GM12892 (cell line): Measurements from ENCODE around the gene SPECC1.

ENCODE experiments used
- POLR2AphosphoS5 ChIP-seq: IDR thresholded peaks from 2 replicates; pipeline ENCODE4 v1.6.1; 2011; ENCODE audit warnings: low read depth, low read length, control low read depth
- TAF1 ChIP-seq: IDR thresholded peaks from 2 replicates; pipeline ENCODE4 v1.6.1; 2011; ENCODE audit warnings: low read depth, mild to moderate bottlenecking, control low read depth, low read length, borderline replicate concordance

DNA sequence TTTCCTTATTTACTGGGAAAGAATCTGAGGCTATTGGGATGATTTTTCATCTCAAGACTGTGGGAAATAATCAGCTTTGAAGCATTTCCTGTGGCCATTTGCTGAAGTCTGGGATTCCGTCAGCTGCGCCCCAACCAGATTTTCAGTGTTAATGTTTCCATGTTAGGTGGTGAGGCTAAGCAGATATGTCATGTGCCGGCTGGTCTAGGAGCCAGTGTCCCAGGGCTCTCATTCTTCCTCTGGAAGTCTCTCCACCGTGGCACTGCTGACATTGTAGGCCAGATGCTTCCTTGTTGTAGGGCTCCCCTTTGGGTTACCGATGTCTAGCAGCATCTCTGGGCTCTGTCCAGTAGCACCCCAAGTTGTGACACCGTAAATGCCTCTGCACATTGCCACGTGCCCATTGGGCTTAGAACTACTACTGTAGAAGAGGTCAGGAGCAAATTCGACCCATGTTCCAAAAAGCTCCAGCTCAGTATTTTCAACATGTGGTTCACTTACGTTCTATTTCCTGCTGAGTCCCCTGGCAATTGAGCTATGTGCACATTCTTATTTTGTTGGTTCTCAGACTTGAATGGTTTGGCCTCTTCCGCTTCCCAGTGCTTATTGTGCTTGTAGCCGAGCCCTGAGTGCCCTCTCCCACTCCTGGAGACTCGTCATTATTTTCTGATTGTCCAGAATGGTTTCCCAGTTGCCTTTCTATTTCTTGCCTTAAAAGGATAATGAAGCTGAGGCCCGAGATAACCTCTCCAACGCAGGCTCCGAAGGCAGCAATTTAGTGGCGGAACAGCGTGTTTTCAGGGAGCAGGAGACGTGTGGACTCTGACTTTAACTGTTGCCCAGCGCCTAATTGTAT lies 82.2 kb downstream of the SPECC1 start:
- TF ChIP-seq TAF1 (no peak), POLR2AphosphoS5 (no peak)
